Measurements from ENCODE around the gene MMP21.

Gene MMP21, protein sequence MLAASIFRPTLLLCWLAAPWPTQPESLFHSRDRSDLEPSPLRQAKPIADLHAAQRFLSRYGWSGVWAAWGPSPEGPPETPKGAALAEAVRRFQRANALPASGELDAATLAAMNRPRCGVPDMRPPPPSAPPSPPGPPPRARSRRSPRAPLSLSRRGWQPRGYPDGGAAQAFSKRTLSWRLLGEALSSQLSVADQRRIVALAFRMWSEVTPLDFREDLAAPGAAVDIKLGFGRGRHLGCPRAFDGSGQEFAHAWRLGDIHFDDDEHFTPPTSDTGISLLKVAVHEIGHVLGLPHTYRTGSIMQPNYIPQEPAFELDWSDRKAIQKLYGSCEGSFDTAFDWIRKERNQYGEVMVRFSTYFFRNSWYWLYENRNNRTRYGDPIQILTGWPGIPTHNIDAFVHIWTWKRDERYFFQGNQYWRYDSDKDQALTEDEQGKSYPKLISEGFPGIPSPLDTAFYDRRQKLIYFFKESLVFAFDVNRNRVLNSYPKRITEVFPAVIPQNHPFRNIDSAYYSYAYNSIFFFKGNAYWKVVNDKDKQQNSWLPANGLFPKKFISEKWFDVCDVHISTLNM

DNA sequence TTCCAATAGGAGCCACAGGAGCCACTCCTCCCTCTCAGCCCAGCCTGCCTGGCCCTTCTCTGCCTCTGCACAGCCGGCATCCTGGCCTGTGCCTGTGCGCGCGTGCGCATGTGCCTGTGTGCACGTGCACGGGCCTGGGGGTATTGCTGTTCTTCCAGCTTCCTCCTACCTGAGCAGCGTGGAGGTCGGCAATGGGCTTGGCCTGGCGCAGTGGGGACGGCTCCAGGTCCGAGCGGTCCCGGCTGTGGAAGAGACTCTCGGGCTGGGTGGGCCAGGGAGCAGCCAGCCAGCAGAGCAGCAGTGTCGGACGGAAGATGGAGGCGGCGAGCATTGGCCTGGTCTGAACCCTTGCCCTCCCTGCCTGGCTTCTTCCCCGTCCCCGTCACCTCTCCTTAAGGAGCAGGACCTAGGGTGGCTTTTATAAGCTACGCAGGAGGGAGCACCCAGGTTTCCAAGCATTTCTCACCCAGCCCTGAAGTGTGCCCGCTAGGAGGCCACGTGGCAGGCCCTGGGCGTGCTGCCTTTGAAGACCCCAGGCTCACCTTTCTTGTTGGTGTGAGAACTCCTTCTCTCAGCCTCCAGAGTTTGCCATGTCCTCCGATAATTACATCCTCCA lies at the start of gene MMP21:
TSS of gene MMP21 (minus strand) at position 331 of the 616 bp plus-strand sequence. CDS start at position 331, 0 bp downstream.
- no peak for DNase-seq

DNA sequence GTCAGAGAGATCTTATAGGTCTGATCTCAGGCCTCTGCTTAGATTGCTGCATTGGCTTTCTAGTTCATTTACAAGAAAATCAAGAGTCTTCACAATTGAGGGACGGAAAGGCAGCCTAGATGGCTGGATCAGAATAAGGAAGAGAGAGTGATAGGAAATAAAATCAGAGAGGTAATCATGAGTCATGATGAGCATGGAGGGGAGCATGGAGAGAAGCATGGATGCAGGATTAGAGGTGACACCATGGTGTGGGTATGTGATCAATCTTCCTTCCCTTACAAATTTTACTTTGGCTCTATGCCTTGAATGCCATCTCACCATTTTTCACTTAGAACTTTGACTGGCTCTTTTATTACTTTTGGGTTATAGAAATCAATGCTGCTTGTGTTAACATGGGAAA lies 49.1 kb upstream of the MMP21 start:
- no peak for DNase-seq

DNA sequence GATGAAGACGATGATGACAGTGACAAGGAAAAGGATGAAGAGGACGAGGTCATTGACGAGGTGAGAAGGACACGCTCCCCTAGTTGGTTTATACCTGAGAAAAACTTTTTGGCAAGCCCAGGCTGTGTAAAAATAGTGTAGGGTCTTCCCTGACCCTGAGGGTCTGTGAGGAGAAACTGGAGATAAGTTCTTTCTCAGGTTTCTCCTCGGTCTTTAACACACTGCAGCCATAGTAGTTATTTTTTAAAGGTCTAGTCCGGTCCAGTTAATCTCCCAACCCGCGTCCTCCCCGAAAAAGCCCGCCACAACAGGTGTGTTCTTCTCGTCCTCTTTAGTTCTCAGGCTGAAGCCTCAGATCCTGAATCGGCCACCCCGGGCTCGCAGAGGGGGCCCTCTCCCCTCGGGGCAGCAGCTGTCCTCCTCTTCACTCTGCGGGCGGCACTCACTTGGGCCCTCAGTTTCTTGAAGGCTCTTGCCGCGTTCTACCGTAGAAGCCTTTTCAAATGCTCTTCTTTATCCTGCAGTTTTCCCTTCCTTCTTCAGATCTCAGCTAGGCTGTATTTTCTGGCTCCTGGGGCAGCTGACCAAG lies 48.1 kb upstream of the MMP21 start:
- no peak for DNase-seq

DNA sequence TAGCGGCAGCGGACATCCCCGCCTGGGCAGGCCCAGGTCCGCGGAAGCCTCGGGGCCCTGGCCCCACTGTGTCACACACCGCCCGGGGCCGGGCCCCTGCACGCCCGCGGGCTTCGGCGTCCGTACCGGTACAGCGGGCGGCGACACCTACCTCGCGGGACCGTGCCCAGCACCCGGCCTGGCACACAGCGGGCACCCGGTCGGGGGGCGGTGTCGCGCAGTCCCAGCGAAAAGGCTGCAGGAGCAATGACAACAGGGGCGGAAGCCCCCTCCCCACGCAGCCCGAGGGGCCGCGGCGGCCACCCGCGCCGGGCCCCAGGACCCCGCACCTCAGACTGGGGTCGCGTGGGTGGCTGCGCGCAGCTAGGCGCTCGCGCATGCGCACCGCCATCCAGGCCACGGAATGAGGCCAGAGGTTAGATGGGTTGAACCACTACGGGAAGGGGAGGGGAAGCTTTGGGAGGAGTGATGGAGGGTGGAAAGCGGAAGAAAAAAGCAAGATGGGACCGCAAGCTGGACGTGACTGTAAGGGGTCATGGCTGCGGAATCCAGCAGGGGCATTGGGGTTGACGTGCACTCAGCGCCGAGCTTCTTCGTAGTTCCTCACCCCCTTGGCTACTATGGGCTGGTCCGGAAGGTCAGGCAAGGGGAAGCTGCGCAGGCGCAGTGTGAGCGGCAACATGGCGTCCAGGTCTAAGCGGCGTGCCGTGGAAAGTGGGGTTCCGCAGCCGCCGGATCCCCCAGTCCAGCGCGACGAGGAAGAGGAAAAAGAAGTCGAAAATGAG lies 47.4 kb upstream of the MMP21 start, which contains the start of the genes BCCIP and UROS:
TSS of gene BCCIP (plus strand) at position 669 of the 785 bp plus-strand sequence. CDS start at position 681, 12 bp downstream.
TSS of gene UROS (minus strand) at position 381 of the 785 bp plus-strand sequence. CDS start 6,759 bp downstream, outside the sequence.
- DNase-seq: peak; percentile 98

DNA sequence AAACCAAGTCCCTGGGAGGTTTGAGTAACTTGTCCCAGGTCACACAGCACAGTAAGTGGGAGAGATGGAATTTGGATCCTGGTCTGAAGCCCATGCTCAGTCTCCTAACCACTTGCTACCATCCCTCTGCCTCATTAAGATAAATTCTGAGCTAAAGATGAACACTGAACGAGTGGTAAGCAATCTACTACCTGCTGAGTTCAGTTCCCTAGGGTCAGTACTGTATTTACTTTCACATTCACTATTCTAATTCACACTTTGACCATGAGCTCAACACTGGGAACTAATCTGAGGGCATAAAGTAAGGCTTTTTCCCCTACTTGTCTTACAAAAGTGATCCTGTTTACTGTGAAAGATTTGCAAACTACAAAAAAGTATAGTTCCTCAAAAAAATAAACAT lies 45.1 kb upstream of the MMP21 start:
- DNase-seq: no peak

DNA sequence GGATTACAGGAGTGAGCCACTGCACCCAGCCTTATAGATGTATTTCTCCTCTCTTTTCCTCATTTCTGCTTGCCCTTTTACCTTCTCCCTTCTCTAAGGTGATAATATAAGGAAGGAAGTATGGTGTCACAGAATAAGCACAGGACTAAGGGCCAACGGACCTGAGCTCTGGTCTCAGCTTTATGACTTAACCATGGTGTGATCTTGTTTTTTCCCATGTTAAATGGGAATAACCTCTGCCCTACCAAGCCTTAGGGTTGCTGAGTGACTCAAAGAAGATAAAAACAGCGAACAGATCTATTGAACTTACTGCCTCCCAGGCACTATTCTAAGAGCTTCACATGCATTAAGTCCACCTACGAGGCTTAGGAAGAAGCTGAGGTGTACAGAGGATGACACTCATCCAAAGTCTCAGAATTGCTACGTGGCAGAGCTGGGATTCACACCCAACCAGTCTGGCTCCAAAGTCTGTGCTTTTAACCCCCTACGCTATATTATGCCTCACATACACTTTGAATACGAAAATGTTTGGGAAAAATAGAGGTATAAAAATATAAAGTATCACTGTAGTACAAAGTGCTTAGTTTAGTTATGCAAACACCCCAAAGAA lies 41.8 kb upstream of the MMP21 start:
- DNase-seq: no peak

DNA sequence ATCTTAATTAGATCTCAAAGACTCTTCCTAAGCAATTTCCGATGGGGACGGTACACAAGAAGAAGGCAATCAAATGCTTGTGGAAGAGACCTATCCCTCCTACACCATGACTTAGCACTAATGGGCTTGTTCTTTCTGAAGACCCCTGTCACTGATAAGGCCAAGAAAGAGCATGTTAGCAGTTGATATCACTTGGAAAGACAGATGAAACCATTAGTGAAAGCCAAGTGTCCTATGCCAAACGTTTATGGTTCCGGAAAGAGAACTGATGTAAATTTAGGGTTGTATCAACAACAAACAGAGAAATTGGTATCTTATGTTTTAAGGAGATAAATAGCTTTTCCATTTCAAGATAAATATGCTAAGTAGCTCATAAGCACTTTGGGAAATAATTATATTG lies 40.9 kb upstream of the MMP21 start:
- DNase-seq: peak; percentile 95

DNA sequence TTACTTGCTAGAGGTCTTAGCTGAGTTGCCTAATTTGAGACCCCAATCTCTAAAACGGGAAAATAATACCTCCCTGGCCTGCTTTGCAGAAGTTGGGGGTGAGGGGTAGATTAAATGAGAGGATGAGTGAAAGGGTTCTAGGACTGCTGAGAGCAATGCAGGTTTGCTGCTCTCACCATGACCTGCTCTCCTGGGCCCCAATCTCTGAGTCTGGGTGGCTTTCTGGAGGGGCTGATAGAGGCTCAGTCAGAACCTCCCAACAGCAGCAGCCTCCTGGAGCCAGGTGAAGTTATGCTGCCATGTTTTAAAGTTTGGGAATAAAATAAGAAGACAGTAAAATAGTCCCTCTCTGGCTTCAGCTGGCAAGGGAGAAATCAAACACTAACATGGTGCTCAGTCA lies 40.1 kb upstream of the MMP21 start:
- peak; percentile 50 for DNase-seq

DNA sequence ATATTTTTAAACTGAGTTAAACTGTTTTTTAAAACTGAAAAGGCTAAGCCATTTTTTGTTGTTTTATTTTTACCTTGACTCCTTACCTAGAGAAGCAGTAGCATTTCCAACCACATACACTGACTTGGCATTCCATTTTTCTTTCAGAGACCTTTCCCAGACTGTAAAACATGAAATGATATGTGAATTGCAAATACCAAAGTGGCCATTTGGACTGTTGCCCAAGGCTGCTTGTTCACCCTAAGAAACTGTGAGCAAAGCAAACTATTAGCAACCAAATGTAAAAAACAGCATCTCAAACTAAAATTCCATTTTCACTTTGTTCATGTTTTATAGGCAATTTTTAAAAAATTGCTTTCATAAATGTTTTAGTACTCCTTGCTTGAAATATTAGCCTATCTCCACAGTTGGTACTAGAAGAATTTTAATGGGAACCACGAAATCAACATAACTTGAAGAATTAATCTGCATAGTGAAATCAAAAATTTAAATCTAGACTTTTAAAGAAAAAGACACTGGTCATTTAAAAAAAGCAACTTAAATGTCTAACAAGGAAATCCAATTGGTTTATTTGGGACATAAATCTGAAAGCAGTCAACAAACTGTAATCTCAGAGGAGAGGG lies 36.6 kb upstream of the MMP21 start:
- DNase-seq: no peak

DNA sequence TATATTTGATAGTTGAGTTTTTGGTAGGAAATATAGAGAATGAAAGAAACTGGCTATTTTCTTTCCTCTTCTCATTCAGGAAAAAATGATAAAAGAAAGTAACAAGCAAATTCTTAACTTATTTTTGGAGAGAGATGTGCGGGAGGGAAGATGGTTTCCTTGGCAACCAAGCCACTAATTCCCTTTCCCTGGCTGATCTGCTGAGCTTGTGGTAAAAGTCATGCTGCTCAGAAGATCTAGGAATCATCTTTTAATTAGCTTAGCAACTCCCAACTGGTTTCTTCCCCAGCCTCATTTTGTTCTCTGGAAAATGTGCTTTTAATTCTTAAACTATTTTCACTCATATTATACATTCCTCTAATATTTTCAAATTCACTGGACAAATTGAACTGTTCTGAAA lies 35.6 kb upstream of the MMP21 start:
- DNase-seq: no peak

DNA sequence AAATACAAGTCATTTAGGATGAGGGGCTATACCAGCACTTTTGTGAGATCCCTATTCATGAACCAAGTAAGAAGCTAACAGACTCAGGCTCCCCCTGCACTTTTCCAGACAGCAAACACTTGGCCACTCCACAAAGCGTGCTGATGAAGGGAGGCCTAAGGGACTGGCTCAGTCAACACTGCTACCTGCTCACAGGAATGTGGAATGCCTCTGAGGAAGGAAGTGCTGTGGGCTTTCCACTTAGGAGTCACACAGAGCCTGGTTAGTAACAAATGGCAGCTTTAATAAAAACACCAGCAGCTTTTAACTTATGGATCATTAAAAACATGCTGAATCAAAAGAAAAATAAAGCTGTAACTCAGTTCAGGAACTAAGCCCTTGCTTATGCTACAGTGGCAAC lies 32.4 kb upstream of the MMP21 start:
- DNase-seq: no peak

DNA sequence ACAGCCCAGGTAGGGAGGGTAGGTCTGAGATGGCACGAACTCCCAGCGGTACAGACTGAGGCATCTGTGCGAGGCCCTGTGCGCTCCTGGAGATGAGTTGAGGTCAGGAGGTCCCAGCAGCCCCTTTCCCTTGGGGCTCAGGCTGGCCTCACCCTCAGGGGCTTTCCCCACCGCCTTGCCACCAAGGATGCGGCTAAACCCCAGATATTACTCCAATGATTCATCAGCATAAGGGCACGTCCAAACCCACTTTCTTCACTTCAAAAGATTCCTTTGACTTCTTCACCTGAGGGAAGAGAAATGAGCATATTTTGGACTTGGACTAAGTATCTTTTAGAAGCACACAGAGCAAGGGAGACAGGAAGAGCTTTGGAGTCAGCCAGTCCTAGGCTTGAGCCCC lies 27.1 kb upstream of the MMP21 start:
- DNase-seq: no peak

DNA sequence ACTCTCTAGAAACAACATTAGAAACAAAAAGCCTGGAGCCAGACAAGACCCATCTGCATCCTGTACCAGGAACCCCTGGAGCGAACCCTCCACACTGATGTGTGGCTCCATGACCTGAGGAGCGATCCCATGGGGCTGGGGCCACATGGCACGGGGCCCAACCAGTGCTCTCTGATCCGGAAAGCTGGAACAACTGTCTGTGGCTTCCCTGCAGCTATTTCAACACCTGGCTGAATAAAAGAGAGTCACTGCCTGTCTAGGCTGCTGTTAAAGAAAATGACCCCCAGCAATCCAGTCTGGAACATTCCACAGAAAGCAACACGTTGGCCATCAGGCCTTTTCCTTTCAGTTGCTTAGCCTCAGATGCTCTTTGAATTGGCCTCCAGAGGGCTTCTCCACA lies 26.5 kb upstream of the MMP21 start:
- no peak for DNase-seq

DNA sequence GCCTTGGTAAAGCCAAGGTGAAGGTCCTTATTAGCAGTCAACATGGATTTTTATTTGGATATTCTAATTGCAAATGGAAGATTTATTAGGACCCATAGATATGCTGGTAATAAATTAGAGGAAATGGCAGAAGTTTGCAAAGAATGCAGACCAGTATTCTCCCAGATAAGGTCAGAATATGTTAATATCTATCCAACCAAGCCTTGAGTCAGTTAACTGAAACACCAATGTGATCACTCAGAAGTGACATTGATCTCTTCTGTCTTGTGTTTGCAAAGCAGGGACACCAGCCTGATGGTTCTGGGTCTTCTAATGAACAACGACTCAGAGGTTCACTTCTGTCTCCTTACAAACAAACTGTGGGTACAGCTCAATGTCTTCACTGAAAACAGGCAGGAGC lies 26.0 kb upstream of the MMP21 start:
- DNase-seq: peak; percentile 36

DNA sequence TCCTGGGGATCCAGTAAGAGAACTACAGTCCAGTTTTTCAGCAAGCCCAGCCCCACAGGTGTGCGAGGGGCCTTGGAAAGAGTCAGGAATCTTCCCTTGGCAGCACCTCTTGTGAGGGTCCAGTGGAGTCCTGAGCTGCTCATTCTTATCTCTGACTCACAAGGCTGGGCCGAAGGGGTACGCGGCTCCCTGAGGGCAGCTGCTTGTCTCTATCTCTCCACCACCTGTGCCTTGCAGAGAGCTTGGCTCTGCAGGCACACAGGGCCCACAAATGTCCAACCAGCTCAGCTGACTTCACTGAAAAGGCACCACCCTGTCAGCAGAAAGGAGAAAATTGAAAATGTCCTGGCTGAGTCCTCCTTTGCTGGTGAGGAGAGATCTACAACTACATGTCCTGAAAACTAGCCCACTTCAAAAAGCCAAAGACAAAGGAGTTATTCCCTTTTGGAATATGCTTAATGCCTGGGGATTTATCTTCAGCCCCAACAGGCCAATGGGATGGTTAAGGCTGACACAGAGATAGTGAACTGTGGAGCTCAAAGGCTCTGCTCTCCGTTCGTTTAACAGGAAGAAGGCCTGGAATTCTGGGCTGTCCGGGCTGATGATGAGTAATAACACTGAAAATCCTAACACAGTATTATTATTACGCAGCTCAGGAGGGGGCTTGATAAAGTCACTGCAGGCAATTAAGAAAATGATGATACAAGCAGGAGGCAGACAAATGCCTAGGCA lies 24.0 kb upstream of the MMP21 start:
- DNase-seq: peak; percentile 83

DNA sequence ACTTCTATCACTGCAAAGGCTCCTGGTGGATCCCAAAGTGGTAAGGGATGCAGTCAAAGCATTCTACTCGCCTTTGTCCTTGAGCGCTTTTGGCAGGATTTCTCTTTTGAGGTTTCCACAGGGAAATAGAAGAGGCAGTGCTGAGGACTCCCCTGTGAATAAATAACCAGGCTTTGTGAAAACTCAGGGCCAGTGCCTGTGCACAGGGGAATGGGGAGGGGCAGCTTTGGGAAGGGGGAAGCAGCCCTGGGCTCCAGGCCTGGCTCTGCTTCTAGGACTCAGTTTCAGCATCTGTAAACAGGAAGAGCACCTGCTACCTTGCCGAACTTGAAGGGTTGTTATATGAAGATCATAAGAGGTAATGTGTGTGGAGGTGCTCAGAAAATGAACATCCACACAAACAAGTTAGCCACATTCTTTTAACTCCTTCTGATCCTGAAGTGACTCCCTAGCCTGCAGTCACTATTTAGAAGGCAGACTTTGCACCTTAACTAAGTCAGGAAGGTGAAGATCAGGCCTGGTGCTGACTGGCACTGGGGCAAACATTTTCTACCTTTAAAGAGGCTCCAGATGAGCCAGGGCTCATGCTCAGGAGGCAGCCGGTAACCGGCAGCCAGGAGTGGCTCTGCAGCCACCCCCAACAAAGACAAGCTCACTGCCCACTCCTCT lies 22.5 kb upstream of the MMP21 start:
- no peak for DNase-seq

DNA sequence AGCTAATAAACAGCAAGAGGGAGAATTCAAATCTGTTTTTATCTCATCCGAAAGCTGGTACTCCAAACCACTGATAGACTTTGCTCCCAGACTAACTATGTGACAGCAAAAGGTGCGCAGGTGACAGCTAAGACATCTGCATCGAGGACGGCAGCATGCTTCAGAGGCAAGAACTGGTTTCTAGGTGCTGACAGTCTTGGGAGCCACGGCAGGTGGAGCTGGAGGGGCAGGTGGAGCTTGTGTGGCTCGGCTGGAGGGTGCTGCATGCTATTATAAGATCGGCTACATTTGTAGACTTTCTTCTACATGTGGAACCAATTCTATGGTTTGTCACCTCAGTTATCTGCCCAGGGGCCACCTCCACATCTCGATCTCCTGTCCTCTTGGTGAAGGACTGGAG lies 21.8 kb upstream of the MMP21 start:
- DNase-seq: no peak

DNA sequence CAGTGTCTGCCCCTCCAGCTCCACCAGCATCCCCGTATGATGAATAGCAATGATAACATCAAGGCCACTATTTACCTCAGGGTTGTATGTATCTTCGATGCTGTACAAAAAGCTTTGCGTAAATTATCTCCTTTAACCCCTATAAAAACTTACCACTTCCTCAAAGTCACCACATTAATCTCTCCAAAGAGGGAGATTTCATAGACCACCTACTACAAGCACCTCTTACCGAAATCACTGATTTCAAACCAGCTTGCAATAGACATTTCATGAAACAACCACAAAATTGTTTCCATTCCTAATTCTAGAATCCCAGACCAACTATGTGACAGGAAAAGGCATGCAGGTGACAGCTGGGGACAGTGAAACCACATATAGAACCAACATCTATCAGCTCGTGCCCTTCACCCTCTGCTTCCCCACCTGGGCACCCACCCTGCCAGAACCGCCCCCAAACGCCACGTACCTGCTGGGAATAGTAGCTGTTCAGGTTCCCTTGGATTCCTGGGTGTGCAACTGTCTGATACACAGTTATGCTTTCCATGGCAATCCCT lies 20.1 kb upstream of the MMP21 start:
- DNase-seq: no peak

DNA sequence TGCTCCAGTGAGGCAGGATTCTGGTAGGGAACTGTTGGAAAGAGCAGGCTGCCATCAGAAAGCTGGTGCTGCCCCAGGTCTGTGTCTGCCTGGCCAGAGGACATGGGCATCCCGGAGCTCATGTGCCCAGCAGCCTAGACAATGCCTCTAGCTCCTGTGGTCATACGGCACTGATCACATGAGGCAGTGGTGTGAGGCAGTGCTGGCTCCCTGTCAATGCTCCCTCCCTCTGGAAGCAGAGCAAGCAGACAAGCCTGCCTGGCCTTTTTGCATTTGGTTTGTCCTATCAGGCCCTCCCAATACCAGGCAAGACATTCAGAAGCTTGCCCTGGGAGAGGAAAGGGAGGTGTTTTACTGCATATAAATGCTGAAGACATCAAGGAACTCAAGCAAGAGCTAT lies 19.5 kb upstream of the MMP21 start:
- DNase-seq: no peak

All from hematopoietic multipotent progenitor cell treated with erythropoietin and hydrocortisone succinate and interleukin-3 and kit ligand, for 6 days (in vitro differentiated cells).